GM18508 (cell line): ENCODE measurements around the gene TMEM44.

ENCODE experiments used
- ATAC-seq: cut with Tn5 transposase; IDR thresholded peaks from one replicate; pipeline ENCODE4 v1.9.1; 2021; ENCODE audit warnings: moderate number of reproducible peaks; ENCODE audit not compliant: insufficient read depth, unreplicated experiment

Gene TMEM44

DNA sequence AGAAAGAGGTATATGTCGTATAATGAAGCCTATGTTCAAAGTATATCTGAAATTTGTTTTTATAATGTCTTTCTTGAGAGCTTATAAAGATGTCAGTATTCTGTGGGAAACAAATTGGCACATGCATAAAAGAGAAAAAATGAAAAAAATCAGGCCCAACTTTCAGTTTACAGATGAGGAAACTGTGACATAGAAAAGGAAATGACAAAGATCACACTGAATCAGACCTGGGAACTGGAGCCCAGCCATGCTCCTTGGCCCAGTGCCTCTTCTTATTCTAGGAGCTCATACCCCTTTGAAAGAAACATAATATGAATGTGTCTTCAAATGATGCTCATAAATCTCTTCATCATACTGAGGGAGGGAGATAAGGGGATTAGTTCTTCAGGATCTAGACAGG is 48.4 kb downstream of the TMEM44 start:
- ATAC-seq = no peak

DNA sequence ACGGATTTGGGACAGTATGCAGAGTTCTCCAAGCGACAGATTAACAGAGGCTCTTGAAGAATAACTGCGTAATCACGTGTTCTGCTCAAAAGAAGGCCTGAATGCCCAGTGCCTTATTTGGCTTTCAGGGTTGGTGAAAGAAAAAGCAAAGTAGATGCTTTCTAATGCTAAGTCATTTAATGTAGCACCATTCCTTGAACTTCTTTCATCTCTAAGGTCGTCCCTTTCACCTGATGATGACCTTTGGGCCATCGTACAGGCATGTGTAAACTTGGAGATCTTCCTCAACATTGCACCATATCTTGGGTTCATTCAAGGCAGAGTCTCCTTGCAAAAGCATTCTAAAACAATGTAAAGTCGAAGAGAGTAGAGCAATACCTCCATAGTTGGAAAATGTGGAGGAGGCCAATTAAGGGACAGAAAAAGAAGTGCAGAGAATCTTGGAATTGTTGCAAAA is 48.9 kb downstream of the TMEM44 start:
- no peak for ATAC-seq

DNA sequence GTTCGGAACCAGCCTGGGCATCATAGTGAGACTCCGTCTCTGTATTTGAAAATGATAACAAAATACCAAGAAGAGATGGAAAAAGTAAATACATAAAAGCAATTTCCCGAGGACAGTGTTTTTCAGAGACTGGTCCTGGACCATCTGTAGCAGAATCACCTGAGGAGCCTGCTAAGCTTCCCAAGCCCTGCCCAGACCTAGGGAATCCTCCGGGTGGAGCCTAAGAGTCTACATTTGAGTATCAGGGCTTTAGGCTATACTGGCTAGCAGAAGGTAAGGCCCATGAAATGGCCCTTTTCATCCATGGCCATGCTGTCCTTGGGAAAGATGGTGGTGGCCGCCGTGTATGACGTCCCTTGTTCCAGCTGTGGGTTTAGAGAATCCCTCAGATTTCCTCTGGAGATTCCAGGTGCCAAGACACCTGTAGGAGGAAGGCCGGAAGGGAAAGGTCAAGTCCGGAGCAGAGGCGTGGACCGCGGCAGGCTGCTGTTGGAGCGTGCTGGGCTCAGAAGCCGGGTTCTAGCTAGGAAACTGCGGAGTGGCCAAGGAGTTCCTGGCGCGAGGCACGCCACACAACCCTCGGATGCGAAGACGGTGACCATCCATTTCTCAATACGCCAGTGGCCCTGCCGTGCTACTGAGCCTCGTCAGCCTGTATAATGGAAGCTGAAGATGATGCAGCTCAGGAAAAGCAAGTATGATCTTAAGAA is 50.9 kb downstream of the TMEM44 start:
- ATAC-seq = no peak

DNA sequence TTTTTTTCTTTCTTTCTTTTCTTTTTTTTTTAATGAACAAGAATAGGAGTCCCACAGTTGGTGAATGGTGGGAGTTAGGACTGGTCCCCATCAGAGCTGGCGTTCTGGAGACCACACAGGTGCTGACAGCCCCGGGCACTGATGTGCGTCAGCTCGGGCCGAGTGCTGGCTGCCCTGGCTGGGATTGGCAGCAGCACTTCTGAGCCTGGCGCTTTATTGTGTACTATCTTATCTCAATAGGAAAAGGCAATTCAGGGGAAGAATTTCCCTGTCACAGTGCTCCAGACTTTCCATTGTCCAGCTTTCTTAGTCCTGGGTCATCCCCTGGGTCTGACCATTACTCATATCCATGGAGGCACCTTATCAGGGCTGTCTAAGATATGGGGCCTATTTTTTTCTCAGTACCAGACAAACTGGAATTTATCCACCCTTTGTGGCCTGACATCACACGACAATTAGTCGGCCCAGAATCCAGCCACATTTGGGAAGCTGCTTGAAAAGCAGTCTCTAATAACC is 54.1 kb downstream of the TMEM44 start:
- ATAC-seq = no peak

DNA sequence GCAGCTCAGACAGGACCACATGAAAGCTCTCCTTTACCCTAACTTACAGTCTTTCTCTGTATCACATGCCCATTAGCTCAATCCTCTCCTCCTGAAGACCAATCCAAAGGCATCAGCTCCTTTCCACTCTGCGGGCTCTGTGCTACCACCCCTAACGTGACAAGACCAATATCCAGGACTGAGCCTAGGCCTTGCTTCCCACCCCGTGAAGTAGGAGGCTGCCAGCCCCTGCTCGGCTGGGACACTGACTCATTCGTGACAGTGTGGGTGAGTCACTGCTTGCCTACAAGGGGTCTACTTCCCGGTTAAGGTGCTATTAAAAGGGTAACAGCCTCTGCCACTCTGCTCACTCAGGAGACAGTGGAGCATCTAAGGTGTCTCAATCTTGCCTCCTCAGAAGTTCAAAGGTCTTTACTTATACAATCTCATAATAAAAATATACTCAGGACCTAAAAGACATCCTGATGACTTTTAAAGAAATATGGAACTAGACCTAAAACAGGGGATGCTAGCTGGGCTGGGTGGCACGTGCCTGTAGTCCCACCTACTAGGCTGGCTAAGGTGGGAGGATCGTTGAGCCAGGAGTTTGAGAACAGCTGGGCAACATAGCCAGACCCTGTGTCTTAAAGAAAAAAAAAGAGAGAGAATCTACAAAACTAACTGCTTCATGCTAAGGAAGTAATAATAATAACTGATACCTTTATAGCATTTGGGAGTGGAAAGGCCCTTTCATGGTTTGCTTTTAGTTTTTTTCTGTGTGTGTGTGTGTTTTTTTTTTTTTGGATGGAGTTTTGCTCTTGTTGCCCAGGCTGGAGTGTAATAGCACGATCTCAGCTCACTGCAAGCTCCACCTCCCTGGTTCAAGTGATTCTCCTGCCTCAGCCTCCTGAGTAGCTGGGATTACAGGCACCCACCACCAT is 55.0 kb downstream of the TMEM44 start:
- ATAC-seq = no peak

DNA sequence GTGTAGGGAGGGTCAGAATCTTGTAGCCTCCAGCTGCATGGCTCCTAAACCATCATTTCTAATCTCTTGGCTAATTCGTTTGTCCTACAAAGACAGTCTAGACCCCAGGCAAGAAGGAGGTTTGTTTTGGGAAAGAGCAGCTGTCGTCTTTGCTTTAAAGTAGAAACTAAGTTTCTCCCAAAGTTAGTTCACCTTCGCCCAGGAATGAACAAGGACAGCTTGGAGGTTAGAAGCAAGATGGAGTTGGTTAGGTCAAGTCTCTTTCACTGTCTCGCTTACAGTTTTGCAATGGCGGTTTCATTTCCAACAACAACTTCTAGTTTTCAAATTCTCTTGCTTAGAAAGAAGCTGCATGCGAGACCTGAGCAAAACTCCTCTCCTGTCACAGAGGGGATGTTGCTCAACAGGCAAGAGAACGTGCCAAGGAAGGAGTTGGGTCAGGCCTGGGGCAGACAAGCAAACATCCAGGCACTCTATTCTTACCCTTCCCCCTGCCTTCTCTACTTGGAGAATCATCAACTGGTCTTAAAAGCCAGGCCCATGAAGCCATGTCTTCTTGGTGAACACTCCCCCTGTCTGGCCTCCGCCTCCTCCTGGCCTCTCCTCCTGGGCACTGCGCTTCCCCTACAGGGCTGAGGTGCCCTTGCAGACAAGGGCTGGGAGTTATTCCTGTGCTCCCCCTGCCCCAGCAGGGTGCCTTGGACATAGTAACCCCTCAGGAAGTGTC is 57.6 kb downstream of the TMEM44 start:
- ATAC-seq = no peak

DNA sequence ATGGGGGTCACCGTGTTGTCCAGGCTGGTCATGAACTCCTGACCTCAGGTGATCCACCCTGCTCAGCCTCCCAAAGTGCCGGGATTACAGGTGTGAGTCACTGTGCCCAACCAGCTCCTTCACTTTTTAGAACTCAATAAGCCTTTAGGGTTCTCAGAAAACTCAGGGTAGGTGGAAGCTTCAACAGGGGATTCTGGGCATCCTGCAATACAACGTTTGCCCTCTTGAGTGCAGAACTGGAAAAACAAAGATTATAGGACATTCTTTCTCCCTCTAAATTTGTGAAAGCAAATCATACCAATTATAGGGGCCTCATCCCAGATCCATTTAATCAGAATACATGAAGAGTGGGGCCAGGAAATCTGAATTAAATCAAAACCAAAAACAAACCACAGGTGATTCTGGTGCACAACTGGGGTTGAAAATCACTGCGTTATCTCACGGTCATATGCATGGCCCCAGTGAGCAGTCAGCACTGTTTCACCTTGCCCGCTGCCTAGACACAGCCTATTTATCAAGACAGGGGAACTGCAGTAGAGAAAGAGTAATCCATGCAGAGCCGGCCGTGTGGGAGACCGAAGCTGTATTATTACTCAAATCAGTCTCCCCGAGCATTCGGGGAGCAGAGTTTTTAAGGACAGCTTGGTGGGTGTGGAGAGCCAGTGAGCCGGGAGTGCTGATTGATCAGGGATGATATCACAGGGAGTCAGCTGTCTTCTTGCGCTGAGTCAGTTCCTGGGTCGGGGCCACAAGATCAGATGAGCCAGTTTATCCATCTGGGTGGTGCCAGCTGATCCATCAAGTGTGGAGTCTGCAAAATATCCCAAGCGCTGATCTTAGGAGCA is 58.4 kb downstream of the TMEM44 start:
- no peak for ATAC-seq

DNA sequence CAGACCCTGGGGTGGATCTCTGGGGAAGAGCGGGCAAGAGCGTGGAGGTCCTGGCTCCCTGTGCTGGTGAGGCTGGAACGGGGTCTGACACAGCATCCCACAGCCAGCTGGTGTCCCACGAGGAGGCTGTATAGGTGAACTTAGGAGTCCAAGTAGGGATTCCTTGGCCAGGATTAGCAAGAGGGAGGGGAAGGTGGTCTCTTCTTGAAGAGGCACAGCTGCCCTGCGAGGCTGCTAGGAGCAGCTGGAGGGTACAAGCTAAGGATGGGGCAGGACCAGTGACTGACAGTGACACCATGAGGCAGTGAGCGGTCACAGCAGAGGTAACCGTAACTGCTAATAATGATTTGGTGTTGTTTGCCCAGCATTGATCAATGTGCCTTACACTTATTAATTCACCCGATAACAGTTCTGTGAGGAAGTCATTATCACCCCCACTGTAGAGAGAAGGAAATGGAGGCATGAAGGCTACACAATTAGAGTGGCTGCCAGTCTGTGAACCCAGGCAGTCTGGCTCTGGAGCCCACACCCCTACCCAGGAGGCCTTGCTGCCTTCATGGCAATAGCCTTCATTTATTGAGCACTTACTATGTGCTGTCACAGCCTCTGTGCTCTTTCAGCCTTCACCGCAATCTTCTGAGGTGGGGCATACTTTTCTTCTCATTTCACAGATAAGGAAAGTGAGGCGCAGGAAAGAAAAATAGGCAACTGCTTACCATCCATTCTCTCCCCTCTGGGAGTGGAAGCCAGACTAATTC is 59.4 kb downstream of the TMEM44 start:
- no peak for ATAC-seq

DNA sequence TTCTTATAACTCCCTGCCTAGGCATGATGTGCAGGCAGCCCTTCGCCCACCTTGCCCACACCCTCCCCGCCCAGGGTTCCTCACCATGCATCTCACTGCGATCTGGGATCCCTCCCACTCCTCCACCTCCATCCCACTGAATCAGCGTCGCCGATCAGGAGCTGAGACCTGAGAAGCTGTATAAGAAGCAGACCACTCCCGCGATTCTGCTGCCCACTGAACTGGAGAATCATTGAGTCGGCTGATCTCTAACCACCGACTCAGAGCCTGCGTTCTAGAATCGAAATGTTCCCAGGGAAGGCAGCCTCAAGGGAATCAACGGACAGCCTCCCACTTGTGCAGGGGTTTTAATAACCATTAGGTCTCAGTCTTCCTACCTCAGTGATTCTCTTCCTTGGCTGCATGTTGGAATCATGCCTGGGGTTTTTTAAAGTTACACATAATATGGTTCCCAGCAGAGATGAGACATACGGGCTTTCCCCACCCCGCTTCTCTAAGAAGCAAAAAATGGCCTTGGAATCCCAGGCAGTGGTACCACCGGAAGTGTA is 60.2 kb downstream of the TMEM44 start:
- no peak for ATAC-seq

DNA sequence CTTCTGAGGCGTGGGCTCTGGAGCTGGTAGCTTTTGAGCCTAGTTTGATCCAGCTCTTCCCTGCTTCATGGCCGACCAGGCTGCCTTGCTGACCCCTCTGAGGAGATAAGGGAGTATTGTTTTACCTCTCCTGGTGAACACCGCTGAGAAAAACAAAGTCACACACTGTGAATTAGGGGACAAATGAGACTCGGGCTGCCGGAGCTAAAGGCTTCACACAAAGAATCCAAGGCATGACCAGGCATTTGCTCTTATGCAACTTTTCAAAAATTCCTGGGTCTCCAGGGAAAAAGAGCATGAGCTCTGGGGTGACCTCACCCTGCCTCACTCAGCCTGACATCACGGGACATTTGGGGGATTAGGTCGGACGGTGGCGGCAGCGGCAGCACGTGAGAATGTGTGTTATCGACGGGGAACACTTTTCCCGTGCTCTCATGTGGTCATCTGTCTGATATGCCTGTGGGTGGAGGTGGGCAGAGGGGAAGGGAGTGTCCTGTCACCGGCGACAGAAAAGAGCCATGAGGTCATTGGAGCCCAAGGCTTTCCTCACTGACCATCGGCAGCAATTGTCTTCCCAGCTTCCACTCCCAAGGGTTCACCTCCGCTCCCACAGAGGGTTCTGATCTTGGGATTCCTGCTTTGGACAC is 61.0 kb downstream of the TMEM44 start:
- no peak for ATAC-seq

DNA sequence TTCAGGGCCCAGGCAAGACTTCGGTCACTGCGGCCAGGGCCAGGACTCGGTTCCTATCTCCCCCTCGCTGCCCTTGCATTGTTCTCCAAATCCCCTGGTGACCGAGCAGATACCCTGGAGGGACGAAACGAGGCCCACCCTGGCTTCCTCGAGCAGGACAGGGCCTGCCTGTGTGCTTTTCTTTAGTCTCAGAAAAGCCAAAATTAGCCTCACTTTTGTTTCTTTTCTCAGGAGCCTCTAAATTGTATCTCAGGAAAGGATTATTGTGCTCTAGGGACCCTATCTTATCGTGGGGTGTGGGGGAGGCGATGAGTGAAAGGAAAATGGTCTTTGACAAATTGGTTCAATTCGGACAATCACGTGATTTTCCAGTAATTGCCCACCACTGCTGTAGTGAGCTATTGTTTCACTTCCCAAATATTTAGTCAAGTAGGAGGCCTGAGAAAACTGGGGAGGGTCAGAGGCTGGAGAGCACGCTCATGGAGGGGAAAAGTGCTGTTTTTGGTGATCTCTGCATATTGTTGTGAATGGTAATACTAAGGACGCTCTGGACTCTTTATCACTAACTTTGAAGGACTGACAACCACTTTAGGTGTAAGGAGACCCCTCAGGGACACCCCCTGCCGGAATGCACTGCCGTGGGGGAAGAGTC is 61.6 kb downstream of the TMEM44 start:
- ATAC-seq = no peak

DNA sequence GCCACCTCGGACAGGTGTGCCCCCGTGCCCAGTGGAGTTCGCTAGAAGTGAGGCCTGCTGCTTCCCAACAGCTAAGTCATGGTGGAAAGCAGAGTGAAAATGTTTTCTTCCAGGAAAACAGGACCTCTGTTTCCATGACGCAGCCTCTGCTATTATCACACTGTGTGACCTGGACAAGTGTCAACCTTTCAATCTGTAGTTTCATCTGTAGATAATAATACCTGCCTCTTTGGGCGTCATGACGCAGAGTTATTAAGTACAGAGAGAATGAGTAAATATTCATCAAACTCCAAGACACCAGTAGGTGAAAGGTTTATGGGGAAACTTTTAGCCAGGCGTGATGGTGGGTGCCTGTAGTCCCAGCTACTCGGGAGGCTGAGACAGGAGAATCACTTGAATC is 62.3 kb downstream of the TMEM44 start:
- ATAC-seq = no peak

DNA sequence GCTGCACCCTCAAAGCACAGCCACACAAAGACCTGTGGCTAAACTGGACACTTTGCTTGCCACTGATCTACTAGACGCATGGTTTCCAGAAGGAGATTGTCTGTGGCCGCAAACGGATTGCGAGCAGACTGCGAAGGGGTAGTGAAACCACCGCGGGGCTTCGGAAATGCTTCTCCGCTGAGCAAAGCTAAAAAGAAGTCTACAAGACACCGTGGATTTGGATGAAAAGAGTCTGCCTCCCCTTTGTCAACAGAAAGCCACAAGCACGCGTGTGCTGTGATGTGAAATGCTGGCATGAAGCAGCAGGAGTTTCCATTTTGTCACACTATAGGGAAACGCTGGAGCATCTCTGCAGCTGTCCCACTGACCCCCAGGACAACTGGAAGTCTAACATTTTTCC is 63.0 kb downstream of the TMEM44 start:
- ATAC-seq = no peak

DNA sequence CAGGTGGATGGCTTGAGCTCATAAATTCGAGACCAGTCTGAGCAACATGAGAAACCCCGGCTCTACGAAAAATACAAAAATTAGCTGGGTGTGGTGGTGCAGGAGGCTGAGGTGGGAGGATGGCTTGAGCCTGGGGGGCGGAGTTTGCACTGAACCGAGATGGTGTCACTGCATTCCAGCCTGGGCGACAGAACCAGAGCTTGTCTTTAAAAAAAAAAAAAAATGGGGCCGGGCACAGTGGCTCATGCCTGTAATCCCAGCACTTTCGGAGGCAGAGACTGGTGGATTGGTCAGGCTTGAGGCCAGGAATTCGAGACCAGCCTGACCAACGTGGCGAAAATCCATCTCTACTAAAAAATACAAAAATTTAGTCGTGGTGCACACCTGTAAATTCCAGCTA is 64.0 kb downstream of the TMEM44 start:
- ATAC-seq = no peak

DNA sequence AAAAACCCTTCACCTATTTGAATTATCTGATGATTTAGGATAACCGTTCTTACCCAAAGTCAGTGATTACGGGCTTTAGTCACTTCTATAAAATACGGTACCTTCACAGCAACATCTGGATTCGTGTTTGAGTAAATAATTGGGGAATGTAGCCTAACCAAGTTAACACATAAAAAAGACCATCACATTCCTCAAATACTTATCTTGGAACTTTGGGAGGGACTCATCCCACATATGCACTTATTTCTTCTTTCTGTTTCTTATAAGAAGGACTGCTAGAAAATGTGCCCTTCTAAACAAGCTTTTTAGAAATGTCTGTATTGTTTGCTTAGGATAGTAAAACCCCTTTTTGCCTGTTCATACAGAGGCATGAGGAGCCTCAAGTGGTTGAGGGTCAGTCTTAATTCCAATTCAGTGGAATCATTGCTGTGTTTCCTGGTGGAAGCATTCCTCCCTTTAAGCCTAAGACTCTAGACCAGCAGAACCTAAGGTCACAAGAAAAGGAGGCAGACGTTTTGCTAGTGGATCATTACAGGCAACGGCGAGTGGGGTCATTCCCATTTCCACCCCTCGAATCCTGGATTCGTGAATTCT is 67.5 kb downstream of the TMEM44 start:
- no peak for ATAC-seq

DNA sequence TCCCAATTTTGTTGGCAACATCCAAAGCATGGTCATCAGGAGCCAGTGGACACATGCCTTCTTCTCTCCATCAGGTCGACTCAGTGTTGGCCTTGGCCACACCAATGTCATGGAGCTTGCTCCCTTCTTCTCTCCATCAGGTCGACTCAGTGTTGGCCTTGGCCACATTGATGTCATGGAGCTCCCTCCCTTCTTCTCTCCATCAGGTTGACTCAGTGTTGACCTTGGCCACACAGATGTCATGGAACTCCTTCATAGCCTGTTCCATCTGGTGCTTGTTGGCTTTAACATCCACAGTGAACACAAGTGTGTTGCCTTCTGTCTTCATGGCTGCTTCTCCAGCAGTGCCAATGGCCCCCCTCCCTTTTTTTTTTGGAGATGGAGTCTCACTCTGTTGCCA is 70.2 kb downstream of the TMEM44 start:
- ATAC-seq = no peak

DNA sequence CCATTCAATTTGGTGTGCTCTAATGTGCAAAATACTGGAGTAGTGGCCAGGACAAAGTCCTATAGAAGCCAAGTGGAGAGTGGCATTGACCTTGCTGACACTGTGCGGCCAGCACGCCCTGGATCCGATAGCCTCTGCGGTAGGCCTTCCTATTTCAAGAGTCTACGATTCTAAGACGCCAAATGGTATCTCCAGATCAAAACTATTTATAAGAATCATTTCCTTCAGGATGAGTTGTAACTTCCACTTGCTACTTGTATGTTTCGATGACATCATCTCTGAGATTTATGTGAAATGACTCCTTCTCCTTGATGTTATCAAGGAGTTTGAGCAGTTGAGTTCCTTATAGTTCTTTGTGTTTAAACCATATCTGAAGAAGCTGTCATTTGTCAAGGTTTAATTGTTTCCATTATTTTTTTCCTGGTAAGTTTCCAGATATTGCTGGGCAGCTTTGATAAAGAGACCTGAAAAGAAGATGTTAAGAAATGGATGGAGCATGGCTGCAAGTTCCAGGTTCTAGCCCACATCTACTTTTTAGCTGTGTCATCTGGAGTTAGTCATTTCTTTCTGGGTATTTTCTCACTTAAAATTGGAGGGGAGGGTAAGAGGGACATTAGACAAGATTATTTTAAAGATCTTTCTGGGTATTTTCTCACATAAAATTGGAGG is 71.8 kb downstream of the TMEM44 start:
- ATAC-seq = no peak
